Measurements from ENCODE around the gene ARF1.

Gene ARF1

GRCh38 chr1:228141226-228142044 is 58.9 kb downstream of the ARF1 start (continued):
- TF ChIP-seq INSM2 (tag by site-specific recombination; IDR thresholded peaks at IDR 0.05) (0 out of 2 replicates have a peak, but pooled peaks have one; percentile 50), ZFP69B (tag by site-specific recombination; IDR thresholded peaks at IDR 0.05) (no peak), ZNF324 (tag by site-specific recombination; IDR thresholded peaks at IDR 0.05) (no peak), ZNF416 (tag by site-specific recombination; IDR thresholded peaks at IDR 0.05) (no peak), IKZF3 (tag by site-specific recombination; IDR thresholded peaks at IDR 0.05) (peak; percentile 41; the same call in 1 of the 2 replicates), ZNF394 (tag by site-specific recombination; IDR thresholded peaks at IDR 0.05; ENCODE audit: borderline replicate concordance) (0 out of 2 replicates have a peak, but pooled peaks have one; percentile 28), ZEB2 (tag by site-specific recombination; IDR thresholded peaks at IDR 0.05) (0 out of 2 replicates have a peak, but pooled peaks have one; percentile 22), ZNF600 (tag by site-specific recombination; IDR thresholded peaks at IDR 0.05) (peak; percentile 100), ZFHX2 (tag by site-specific recombination; conservative IDR thresholded peaks at IDR 0.05) (peak; percentile 94), ZNF580 (tag by site-specific recombination; IDR thresholded peaks at IDR 0.05) (no peak), ZBTB26 (tag by site-specific recombination; optimal IDR thresholded peaks at IDR 0.05) (peak; percentile 17)

- no peak overlapping the region for H3K27ac ChIP-seq (ENCODE audit: extremely low read depth, low read depth, low read length)
- no peak overlapping the region for H3K4me3 ChIP-seq (ENCODE audit: low read depth, low read length)
- peaks cover 0 to 35% of the 10 kb centered on the region in 2 experiments; a peak in 1 of 3 replicates for H3K36me3 ChIP-seq (ENCODE audit: control insufficient read depth in 2 of 2, insufficient read depth in 1 of 2, low read length in 2 of 2)
- CTCF ChIA-PET, result interaction anchor here (1.9 kb wide), 1 partner anchor 24 kb away, joined by 23 read pairs; the partner anchor contains the start of gene IBA57
- H3K9me3 ChIP-seq (ENCODE audit: control insufficient read depth, insufficient read depth, low read depth, low read length), result no peaks in the 10 kb centered on the region
- POLR2A ChIA-PET, result interaction anchor here (1.2 to 3.7 kb wide), 2 partner anchors 22 to 34 kb away, joined by 3 to 22 read pairs; partner anchors contain the start of gene IBA57
- TF ChIP-seq GLIS2 (tag by site-specific recombination; IDR thresholded peaks at IDR 0.05) (no peak), ZNF324 (tag by site-specific recombination; IDR thresholded peaks at IDR 0.05) (no peak), SCRT2 (tag by site-specific recombination; IDR thresholded peaks at IDR 0.05) (peak; percentile 29; the same call in 1 of the 2 replicates), KLF1 (tag by site-specific recombination; IDR thresholded peaks at IDR 0.05) (peak; percentile 93), HIC1 (tag by site-specific recombination; IDR thresholded peaks at IDR 0.05) (0 out of 2 replicates have a peak, but pooled peaks have one; percentile 28)
- H3K4me1 ChIP-seq (ENCODE audit: control insufficient read depth, insufficient read depth, low read length), result peaks cover 13% of the 10 kb centered on the region
Measured at GRCh38 chr1:228142155-228142691, 59.7 kb downstream of the ARF1 start.

GRCh38 chr1:228142701-228143136 is 60.2 kb downstream of the ARF1 start:
- TF ChIP-seq ZNF416 (tag by site-specific recombination; IDR thresholded peaks at IDR 0.05) (no peak), ZBTB8A (tag by site-specific recombination; IDR thresholded peaks at IDR 0.05) (peak; percentile 50), ZNF561 (tag by site-specific recombination; IDR thresholded peaks at IDR 0.05; ENCODE audit: borderline replicate concordance) (no peak)
- POLR2A ChIA-PET, result interaction anchor here (1.2 to 3.7 kb wide), 2 partner anchors 22 to 33 kb away, joined by 3 to 22 read pairs; partner anchors contain the start of gene IBA57
- H3K27ac ChIP-seq (ENCODE audit: extremely low read depth, low read depth, low read length), result no peak overlapping the region
- no peak overlapping the region for H3K4me3 ChIP-seq (ENCODE audit: low read depth, low read length)
- no peaks in the 10 kb centered on the region for H3K9me3 ChIP-seq (ENCODE audit: control insufficient read depth, insufficient read depth, low read depth, low read length)
- CTCF ChIA-PET, result interaction anchor here (1.9 kb wide), 1 partner anchor 23 kb away, joined by 23 read pairs; the partner anchor contains the start of gene IBA57
- H3K4me1 ChIP-seq (ENCODE audit: control insufficient read depth, insufficient read depth, low read length), result peaks cover 13% of the 10 kb centered on the region
- H3K36me3 ChIP-seq (ENCODE audit: control insufficient read depth in 2 of 2, insufficient read depth in 1 of 2, low read length in 2 of 2), result peaks cover 0 to 40% of the 10 kb centered on the region in 2 experiments; a peak in 1 of 3 replicates

Data from HEK293 (cell line).